Astrocyte of the spinal cord (primary cell): ENCODE results near the gene ACER3.

ENCODE experiments used
- DNase-seq: peaks from one replicate; pipeline ENCODE4 v3.0.0; 2011; ENCODE audit warnings: low read depth, low spot score
- H3K4me3 ChIP-seq: 2 replicates; pipeline ENCODE4 v1.5.1; 2011; ENCODE audit warnings: low read depth, mild to moderate bottlenecking, low read length, moderate library complexity
- CTCF ChIP-seq: IDR thresholded peaks from 2 replicates; pipeline ENCODE4 v1.5.1; 2012; ENCODE audit warnings: low read depth, mild to moderate bottlenecking, low read length, inconsistent platforms
- in situ Hi-C: cut with HindIII; loops from 2 replicates; pipeline ENCODE4 v1.10.0; 2017; ENCODE audit warnings: low sequenced_read_pairs

Gene ACER3

DNA sequence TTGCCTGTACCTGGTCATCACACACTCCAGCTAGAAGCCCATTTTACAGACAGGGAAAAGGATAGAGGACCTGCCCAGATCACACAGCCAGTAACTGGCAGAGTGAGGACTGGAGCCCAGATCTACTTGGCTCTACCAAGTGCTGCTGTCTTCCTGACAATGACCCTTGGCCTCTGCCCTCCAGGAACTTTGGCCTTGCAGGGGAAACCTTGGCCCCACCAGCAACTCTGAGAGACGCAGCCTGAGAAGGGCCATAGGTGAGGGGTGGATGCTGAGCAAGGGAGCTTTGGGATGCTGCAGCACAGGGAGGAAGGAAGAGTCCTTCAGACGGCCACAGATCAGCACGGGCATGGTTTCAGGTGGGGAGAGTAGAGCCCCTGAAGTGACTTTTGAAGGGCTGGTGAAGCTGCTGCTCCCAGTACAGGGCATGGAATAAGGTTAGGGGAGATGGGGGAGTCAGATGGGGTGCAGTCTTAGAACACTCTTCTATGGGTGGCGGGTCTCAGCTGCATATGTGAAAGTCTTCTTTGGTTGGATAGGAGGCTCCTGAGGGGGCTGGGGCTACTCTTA lies 204.0 kb downstream of the ACER3 start:
- in situ Hi-C loops, result no loop called here
- TF ChIP-seq CTCF, result no peak
- DNase-seq, result no peak
- no peak overlapping the region for H3K4me3 ChIP-seq

GRCh38 chr11:77065878-77066228 lies 205.1 kb downstream of the ACER3 start:
- in situ Hi-C loops, result no loop called here
- no peak for TF ChIP-seq CTCF
- DNase-seq, result peak; percentile 19
- peak overlapping the region; percentile 52 for H3K4me3 ChIP-seq

- in situ Hi-C loops, result no loop called here
- peak; percentile 93 for DNase-seq
- TF ChIP-seq CTCF, result peak; percentile 35
- peak within 1 kb of the TSS; percentile 64 for H3K4me3 ChIP-seq
These were observed 205.7 kb downstream of the ACER3 start, which contains the start of gene CAPN5 for GRCh38 chr11:77066229-77067042. TSS of gene CAPN5 (plus strand) at chr11:77066971. CDS start at chr11:77084887, 17,916 bp downstream.

- no peak for TF ChIP-seq CTCF
- in situ Hi-C loops, result no loop called here
These were observed 207.2 kb downstream of the ACER3 start for GRCh38 chr11:77067861-77068443.

DNA sequence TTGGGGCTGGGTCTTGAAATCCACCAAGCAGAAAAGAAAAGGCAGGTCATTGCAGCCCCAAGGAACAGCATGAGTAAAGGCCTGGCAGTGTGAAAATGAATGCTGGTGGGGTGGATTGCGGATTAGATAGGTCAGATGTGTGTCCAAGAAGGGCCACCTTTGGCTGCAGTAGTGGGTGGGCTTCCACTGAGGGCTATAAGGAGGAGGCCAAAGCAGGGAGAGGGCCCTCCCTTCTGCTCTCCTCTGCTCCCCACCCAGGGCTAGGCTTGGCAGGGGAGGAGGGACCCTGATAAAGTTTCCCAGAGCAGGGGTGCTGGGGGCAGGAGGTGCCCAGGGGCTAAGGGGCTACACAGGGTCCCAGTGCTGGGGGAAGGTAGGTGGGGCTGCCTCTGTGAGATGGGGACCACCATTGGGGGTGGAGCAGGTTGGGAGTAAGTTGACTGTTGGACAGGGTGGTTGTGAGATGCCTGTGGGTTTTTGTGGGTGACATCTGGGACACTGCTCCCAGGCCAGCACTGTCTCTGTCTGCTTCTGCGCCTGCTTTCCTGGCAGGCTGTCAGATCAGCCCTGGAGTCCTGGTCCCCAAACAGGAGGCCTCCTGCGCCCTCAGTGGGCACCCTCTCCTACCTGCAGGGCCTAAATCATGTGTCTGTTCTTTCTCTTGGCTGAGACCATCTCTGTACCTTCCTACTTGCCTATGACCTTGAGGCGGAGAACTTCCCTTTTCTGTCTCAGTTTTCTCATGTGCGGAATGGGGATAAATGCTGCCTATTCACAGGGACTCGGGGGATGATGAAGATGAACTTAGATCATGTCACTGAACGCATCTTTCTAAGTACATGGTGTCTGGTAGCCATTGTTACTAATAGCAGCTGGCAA lies 208.0 kb downstream of the ACER3 start:
- TF ChIP-seq CTCF, result no peak
- in situ Hi-C loops, result no loop called here
- H3K4me3 ChIP-seq, result no peak overlapping the region
- no peak for DNase-seq

More at GRCh38 chr11:77067861-77068443, 207.2 kb downstream of the ACER3 start:
- no peak for DNase-seq
- peak overlapping the region; percentile 64 for H3K4me3 ChIP-seq

DNA sequence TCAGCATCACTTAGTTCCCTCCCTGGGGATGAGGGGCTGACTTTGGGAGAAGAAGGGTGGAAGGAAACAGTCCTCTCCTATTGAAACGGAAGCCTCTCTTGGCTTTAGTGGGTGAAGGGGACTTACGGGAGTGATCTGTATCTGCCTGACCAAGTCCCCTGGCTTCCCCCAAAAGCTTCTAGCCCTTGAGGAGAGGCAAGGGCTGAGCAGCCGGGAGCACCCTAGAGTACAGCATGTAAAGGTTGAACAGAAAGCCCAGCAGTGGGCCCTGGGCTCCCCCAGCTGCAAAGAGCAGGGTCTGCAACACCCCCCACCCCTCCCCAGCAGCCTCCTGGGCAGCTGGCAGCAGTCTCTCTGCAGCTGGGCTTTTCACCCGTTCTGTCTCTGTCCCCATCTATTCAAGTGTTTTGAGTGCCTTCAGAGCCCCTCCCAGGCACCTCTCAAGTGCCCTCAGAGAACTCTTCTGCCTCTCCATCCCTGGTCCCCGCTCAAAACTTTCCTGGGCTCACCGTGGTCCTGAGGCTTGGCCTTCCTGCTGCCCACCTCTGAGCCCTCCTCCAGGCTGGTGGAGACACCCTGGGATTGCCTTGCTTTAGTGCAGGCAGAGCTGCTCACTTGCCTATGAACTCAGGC lies 208.7 kb downstream of the ACER3 start:
- no peak for DNase-seq
- in situ Hi-C loops, result no loop called here
- H3K4me3 ChIP-seq, result no peak overlapping the region
- no peak for TF ChIP-seq CTCF
